Kidney tubule cell (primary cell): ENCODE measurements around the gene GRK3.
"Not testable (repeated sequence)": the region's sequence is repeated elsewhere in the genome, so short reads cannot be mapped to it uniquely, and the experiment has no call there.

Experiments used
- DNase-seq: peaks from one replicate; pipeline ENCODE4 v3.0.0-alpha.2; 2018; ENCODE audit warnings: low spot score

The GRK3 gene

DNA sequence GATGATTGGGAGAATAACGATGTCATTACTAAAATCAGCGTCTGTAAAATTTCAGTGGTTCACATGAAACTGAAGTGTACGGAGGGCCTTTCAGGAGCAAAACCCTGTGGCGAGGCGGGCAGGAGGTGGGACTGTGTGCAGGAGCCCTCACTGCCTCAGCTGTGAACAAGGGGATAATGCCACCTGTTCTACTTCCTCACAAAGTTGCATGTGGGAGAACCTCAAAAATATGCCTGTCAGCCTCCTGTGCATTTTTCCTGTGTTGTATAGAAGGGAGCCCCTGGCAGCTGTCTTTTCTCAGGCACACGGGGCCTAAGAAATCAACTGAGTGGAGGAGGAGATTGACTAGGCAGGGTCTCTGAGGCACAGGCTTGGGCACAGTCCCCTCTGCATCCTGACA lies 134.5 kb downstream of the GRK3 start:
- DNase-seq, result no peak

DNA sequence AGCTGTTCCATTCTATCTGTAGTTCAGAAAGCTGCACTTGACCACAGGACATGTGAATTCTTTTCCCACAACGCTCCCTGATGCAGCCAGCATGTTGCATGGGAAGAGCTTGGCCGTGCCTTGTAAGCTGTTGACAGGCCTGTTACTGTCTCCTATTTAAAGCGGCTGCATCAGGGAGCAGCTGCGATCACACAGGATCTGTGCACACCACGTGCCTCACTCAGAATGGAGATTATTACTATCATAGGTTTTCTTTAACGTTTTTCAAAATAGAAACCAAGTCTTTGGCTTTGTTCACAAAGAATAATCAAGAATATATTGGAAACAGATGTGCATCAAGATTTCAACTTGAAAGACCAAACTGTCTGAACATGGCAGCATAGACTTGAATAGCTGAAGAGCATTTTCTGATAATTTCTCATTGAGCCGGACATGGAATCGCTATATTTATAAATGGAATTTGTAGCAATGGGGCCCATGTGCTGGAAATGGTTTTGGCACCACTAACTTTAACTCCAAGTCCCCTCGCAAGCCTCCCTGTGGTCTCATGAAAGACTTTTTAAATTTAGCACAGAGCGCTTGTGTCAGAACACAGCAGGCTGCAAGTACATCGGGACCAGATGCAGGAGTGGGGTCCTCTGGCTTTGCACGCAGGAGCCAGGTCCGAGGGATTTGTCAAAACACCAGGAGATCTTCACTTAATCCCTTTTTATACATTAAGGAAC lies 136.7 kb downstream of the GRK3 start:
- no peak for DNase-seq

DNA sequence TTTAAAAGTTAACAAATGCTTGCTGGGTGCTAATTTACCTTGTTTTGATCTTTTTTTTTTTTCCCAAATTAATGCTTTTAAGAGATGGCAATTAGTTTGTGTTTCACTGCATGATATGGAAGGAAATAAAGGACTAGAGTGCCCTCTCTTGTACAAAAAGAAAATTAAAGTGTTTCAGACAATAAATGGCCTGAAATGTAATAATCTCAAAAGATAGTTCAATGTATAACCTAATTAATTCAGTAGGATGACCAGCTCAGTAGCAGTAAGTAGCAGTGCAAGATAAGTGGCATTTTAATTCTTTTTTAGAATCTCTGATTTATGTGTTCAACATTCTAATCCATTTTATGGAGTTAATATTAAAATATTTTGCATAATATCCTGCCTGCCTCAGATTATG lies 137.6 kb downstream of the GRK3 start:
- peak; percentile 14 for DNase-seq

- DNase-seq, result no peak
Measured at GRCh38 chr22:25702571-25703167, 138.2 kb downstream of the GRK3 start.

GRCh38 chr22:25704701-25705100 lies 140.2 kb downstream of the GRK3 start:
- DNase-seq, result no peak

- no peak for DNase-seq
Measured at GRCh38 chr22:25706197-25706596, 141.7 kb downstream of the GRK3 start.

DNA sequence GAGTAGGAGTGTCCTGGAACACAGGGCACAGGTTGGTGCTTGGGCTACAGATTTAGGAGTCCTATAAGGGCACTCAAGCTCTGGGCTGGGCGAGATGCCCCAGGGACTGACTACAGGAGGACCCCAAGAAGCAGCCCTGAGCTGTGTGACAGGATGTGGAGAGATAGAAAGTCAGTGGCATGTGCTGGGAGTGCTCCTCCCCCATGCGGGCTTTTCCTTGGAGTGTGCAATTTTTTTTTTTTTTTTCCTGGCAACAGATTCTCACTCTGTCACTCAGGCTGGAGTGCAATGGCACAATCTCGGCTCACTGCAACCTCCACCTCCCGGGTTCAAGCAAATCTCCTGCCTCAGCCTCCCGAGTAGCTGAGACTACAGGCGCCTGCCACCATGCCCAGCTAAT lies 144.0 kb downstream of the GRK3 start:
- not testable (repeated sequence) for DNase-seq

- DNase-seq, result no peak
Measured at GRCh38 chr22:25709758-25710157, 145.3 kb downstream of the GRK3 start.

GRCh38 chr22:25710501-25710900 lies 146.0 kb downstream of the GRK3 start:
- DNase-seq, result no peak

DNA sequence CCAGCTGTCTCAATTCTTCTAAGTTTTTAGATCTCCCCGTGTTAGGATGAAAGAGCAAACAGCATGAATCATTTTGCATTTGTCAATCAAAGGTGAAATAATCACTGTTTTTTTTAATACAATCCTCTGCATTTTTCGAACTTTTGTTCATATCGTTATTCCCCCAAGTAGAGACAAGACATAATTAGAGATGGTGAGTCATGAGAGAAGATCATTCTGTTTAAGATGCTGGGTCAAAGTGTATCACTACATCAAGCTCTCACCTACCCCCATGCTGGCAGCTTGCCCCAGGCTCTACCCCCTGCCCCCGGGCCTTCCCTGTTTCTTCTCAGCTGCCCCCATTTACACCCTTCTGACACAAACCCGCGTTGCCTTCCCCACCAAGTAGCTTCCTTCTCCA lies 147.0 kb downstream of the GRK3 start:
- no peak for DNase-seq

DNA sequence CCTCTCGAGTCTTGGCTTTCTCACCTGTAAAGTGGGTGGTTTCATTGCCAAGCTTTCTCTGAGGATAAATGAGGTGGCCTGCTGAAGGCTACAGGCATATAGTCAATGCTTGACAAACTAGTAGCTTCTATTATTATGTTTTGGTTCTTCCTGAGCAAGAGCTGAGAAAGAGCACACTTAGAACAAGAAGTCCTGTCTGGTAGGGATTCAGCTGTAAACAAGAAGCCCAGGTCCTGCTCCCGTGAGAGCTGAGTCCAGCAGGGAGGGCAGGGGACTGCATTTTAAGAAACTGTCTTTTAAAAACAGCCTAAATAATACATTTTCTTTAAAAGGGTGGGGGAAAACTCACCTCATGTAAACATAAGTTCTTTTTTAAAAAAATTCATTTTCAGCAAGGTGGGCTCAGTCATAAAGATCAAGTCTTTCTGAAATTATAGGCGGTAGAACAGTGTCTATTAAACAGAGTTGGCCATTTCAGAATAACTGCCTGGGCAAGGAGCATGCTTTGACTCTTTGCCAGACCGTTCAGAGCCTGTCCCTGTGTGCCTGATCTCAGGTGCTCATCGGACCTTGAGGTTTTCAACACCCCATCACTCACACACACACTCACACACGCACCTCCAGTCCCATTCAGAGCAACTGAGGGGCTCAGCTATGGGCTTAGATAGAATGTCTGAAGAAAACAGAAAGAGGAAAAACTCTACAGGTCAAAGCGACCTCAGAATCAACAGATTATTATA lies 148.4 kb downstream of the GRK3 start:
- DNase-seq, result no peak

GRCh38 chr22:25714070-25714469 lies 149.6 kb downstream of the GRK3 start:
- no peak for DNase-seq

DNA sequence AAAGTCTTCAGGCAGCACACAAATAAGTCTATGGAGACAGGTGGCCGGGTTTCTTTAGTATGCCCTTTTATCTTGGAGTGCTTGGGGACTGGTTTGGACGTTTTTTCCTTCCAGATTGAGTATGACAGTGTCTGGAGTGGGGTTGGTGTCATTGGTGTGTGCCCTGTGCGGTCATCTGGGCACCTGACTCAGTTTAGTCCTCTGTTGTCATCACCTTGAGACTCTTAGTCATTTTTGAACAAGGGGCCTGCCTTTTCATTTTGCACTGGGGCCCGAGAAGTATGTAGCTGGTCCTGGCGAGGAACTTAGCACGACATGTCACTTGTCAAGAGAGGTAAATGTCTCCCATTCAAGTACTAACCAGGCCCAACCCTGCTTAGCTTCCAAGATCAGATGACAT lies 150.3 kb downstream of the GRK3 start:
- DNase-seq, result no peak

GRCh38 chr22:25716637-25717036 lies 152.2 kb downstream of the GRK3 start:
- DNase-seq, result no peak

DNA sequence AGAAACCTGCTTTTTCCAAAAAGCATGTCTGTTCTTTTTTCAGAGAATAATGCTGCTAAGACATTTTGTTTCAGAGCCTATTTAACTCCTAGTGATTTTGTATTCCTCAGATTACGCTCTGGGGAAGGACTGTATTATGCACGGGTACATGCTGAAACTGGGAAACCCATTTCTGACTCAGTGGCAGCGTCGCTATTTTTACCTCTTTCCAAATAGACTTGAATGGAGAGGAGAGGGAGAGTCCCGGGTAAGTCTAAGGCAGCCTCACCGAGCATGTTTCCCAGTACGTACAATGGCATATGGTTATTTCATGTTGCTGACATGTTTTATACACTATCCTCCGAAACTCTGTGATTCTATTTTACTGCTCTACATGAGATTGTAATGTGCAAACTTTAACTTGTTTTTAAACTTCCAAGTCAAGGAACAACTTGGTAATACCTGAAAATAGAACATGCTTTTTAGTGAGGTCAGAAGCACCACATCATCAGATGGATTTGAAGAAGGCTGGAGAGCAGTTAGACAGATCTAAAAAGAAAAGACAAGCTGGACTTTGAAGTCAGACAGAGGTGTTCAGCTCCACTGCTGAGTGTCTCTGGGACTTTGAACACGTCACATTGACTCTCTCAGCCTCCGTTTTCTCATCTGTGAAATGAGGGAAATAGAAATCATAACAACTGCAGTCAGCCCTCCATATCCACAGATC lies 153.8 kb downstream of the GRK3 start:
- no peak for DNase-seq

GRCh38 chr22:25722223-25722622 lies 157.7 kb downstream of the GRK3 start:
- DNase-seq, result no peak

DNA sequence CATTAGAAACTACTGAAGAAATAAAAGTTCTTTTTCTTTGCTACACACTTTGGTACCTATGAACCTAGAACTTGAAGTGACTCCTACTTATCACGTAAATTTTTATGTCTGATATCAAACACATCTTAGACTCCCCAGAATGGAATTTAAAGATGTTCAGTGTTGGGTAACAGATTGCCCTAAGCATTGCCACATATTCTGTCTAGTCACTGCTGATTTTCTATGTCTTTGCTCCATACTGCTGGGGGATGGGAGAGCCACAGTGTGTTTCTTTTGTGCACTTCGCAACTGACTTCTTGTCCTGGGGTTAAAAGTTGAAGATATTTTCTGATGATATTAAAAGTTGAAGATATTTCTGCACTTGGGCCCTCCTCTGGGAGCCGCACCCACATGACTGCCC lies 158.2 kb downstream of the GRK3 start:
- no peak for DNase-seq

DNA sequence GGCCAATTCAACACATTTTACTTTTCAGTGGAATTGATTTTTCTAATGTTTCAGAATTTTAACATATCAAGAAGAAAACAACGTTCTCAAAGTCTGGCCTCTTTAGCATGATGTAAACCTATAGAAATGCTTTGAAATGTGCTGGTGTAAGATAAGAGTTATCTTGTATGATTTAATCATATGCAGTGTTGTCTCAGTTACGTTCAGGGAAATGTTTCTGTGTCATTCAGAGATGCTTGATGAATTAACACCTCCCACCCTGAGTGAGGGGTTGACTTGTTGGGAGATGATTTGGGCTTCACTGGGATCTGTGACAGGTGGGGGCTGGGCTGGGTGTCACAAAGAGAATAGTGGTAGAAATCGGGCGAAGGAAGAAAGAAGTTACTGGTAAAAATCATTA lies 161.8 kb downstream of the GRK3 start:
- no peak for DNase-seq

GRCh38 chr22:25728071-25728470 lies 163.6 kb downstream of the GRK3 start:
- DNase-seq, result no peak

GRCh38 chr22:25729016-25729995 lies 164.8 kb downstream of the GRK3 start:
- DNase-seq, result no peak

DNA sequence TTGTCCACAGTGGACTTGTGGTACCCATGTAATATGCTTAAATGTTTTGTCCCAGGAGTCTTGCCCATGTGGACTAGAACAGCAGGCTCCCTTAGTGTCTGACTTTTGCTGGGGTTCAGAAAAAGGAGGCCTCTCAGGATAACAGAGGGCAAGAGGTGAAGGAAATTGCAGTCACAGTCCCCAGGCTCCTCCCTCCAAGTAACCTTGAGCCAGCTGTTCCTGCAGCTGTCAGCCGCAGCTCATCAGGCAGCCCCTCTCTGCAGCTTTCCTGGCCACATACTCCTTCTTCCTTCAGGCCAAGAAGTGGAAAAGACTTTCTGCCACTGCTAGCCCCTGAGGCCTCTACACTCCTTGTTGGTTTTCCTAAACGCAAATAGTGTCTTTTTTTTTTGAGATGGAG lies 171.2 kb downstream of the GRK3 start:
- no peak for DNase-seq
